ENCODE measurements around the gene PDP2. TPM values are rescaled to one million over a fixed set of nuclear protein-coding genes. Genes with fewer than 3 reads are reported as not detected.

The PDP2 gene
- 21.5 and 22.8 TPM in 2 replicates for total RNA-seq (2022)
- percentile 69 among the genes with signal in this experiment for Bru-seq, nascent RNA
- BruChase-seq, experiment 1, labeled RNA remaining after a 6-hour chase = percentile 86 among the genes with signal in this experiment
- BruChase-seq, experiment 2, labeled RNA remaining after a 2-hour chase = percentile 90 among the genes with signal in this experiment
- long read RNA-seq, full-length matches to known transcripts = 9 of 17 reads
- long read RNA-seq, partial matches to known transcripts = 2 of 17 reads
- long read RNA-seq, other reads (novel, unspliced or antisense) = 6 of 17 reads

DNA sequence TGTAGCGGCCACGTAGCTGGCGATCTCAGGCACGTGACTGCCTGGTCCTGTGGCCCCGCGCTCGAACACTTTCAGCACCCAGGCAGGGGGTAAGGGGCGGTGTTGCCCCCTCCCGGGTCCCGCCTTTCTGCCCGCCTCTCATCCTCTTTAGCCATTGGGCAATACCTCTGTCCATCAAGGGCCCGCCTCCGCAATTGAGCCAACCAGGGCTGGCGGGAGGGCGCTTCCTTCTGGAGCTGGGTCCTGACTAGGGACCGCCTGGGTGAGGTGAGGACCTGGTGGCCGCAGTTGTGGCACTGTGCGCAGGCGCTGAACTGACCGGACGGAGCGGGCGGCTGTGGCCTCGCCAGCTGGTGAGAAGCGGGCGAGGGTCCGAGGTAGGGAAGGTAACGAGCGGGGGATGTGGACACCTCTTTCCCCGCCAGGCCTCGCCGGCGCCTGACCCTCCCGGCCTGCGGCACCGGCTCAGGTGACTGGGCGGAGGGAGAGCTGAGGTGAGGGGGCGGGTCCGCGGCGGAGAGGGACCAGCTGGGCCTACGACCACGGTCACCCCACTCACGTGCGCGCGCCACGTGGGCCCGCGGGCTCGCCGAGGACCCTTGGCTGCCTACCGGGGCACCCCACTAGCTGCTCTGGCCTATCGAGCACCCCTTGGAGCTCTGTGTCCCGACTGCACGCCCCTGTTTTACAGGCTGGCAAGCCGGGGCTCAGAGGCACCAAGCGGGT lies at the start of gene PDP2:
PDP2 (plus strand) TSS at position 228 of the 726 bp plus-strand sequence. CDS start 3,770 bp downstream, outside the sequence.
- H3K9me3 Mint-ChIP-seq (ENCODE audit: unreplicated experiment) = no peaks in the 10 kb centered on the region
- H3K27ac Mint-ChIP-seq (ENCODE audit: low read depth, unreplicated experiment) = peak within 1 kb of the TSS; percentile 90
- H3K4me3 Mint-ChIP-seq (ENCODE audit: unreplicated experiment) = peak within 1 kb of the TSS; percentile 96
- ChIA-PET POLR2A (interaction anchor here (0.7 to 3.1 kb wide), 17 partner anchors 10 to 346 kb away, joined by 3 to 25 read pairs (median 4); partner anchors contain the start of genes CBFB, CIAO2B, DYNC1LI2 and NAE1), CTCF (interaction anchor here (0.5 to 5.6 kb wide), 9 partner anchors 10 to 305 kb away, joined by 3 to 38 read pairs (median 4); partner anchors contain the start of genes CDH16 and NAE1)
- TSS peak; percentile 27 for BruUV-seq (replicated peaks)
- DNase-seq (ENCODE audit: unreplicated experiment) = peak; percentile 96
- H3K36me3 Mint-ChIP-seq (ENCODE audit: insufficient read depth, unreplicated experiment) = peaks cover 15% of the 10 kb centered on the region
- TF ChIP-seq, protein P1, sequence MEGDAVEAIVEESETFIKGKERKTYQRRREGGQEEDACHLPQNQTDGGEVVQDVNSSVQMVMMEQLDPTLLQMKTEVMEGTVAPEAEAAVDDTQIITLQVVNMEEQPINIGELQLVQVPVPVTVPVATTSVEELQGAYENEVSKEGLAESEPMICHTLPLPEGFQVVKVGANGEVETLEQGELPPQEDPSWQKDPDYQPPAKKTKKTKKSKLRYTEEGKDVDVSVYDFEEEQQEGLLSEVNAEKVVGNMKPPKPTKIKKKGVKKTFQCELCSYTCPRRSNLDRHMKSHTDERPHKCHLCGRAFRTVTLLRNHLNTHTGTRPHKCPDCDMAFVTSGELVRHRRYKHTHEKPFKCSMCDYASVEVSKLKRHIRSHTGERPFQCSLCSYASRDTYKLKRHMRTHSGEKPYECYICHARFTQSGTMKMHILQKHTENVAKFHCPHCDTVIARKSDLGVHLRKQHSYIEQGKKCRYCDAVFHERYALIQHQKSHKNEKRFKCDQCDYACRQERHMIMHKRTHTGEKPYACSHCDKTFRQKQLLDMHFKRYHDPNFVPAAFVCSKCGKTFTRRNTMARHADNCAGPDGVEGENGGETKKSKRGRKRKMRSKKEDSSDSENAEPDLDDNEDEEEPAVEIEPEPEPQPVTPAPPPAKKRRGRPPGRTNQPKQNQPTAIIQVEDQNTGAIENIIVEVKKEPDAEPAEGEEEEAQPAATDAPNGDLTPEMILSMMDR (IDR thresholded peaks at IDR 0.05; ENCODE audit: unreplicated experiment) = no peak
- intact Hi-C loops (cut with micrococcal nuclease) = no loop called here
- no peaks in the 10 kb centered on the region for H3K27me3 Mint-ChIP-seq (ENCODE audit: insufficient read depth, unreplicated experiment)
- peaks cover 11% of the 10 kb centered on the region for H3K4me1 Mint-ChIP-seq (ENCODE audit: insufficient read depth, unreplicated experiment)

- no peak overlapping the region for H3K4me3 Mint-ChIP-seq (ENCODE audit: unreplicated experiment)
- peaks cover 11% of the 10 kb centered on the region for H3K36me3 Mint-ChIP-seq (ENCODE audit: insufficient read depth, unreplicated experiment)
Observed at GRCh38 chr16:66832190-66832589, 48.1 kb upstream of the PDP2 start.

GRCh38 chr16:66832661-66833305 lies 47.5 kb upstream of the PDP2 start:
- TF ChIP-seq, protein P1 (IDR thresholded peaks at IDR 0.05; ENCODE audit: unreplicated experiment) = no peak
- H3K9me3 Mint-ChIP-seq (ENCODE audit: unreplicated experiment) = no peaks in the 10 kb centered on the region
- H3K4me3 Mint-ChIP-seq (ENCODE audit: unreplicated experiment) = no peak overlapping the region
- ChIA-PET CTCF (interaction anchor here (0.6 to 10.4 kb wide), 6 partner anchors 10 to 81 kb away, joined by 4 to 197 read pairs (median 8); partner anchors contain the start of genes CA7 and DYNC1LI2), POLR2A (interaction anchor here (0.6 kb wide), 1 partner anchor 1466 kb away, joined by 4 read pairs; no protein-coding TSS in a partner anchor)
- intact Hi-C loops (cut with micrococcal nuclease) = no loop called here
- BruUV-seq (replicated peaks) = no TSS peak
- no peaks in the 10 kb centered on the region for H3K27me3 Mint-ChIP-seq (ENCODE audit: insufficient read depth, unreplicated experiment)
- H3K4me1 Mint-ChIP-seq (ENCODE audit: insufficient read depth, unreplicated experiment) = peaks cover 21% of the 10 kb centered on the region
- peak; percentile 46 for DNase-seq (ENCODE audit: unreplicated experiment)
- peaks cover 6% of the 10 kb centered on the region for H3K36me3 Mint-ChIP-seq (ENCODE audit: insufficient read depth, unreplicated experiment)
- H3K27ac Mint-ChIP-seq (ENCODE audit: low read depth, unreplicated experiment) = peak overlapping the region; percentile 31

More at GRCh38 chr16:66832190-66832589, 48.1 kb upstream of the PDP2 start:
- Mint-ChIP-seq H3K4me1 (ENCODE audit: insufficient read depth, unreplicated experiment) (peaks cover 22% of the 10 kb centered on the region), H3K27me3 (ENCODE audit: insufficient read depth, unreplicated experiment) (no peaks in the 10 kb centered on the region), H3K27ac (ENCODE audit: low read depth, unreplicated experiment) (no peak overlapping the region), H3K9me3 (ENCODE audit: unreplicated experiment) (no peaks in the 10 kb centered on the region)
- CTCF ChIA-PET = interaction anchor here (0.6 to 10.4 kb wide), 7 partner anchors 11 to 228 kb away, joined by 3 to 197 read pairs (median 15); partner anchors contain the start of gene CA7
- no peak for DNase-seq (ENCODE audit: unreplicated experiment)
- POLR2A ChIA-PET = no interaction called here
- intact Hi-C loops (cut with micrococcal nuclease) = no loop called here
- TF ChIP-seq, protein P1 (IDR thresholded peaks at IDR 0.05; ENCODE audit: unreplicated experiment) = no peak
- BruUV-seq (replicated peaks) = no TSS peak

Measured in MCF 10A (cell line).